MM.1S (cell line): ENCODE measurements around the gene RAB43.

Experiments
- DNase-seq: peaks from one replicate; pipeline ENCODE4 v3.0.0-alpha.2; 2015
- H2AFZ ChIP-seq: fragments of 300-600 bp; sonication (generic); 2 replicates; pipeline ENCODE4 v1.6.0; 2016; ENCODE audit warnings: antibody characterized with exemption, low read length
- H3F3A ChIP-seq: fragments of 300-600 bp; sonication (generic); 2 replicates; pipeline ENCODE4 v1.6.1; 2016; ENCODE audit warnings: mild to moderate bottlenecking, antibody characterized with exemption, low read length, moderate library complexity, mixed read lengths; ENCODE audit not compliant: insufficient read depth
- H3K27ac ChIP-seq: fragments of 300-600 bp; sonication (generic); 2 replicates; pipeline ENCODE4 v1.5.1; 2016; ENCODE audit warnings: mild to moderate bottlenecking, low read length
- H3K27me3 ChIP-seq: fragments of 300-600 bp; sonication (generic); replicated peaks from 2 replicates; pipeline ENCODE4 v1.6.0; 2016; ENCODE audit warnings: low read length; ENCODE audit not compliant: insufficient read depth
- H3K36me3 ChIP-seq: fragments of 300-600 bp; sonication (generic); replicated peaks from 2 replicates; pipeline ENCODE4 v1.6.1; 2016; ENCODE audit warnings: mild to moderate bottlenecking, low read length, mixed read lengths; ENCODE audit not compliant: insufficient read depth
- H3K4me1 ChIP-seq: fragments of 300-600 bp; sonication (generic); 2 replicates; pipeline ENCODE4 v1.6.1; 2016; ENCODE audit warnings: low read length, mixed read lengths
- H3K4me2 ChIP-seq: fragments of 300-600 bp; sonication (generic); 2 replicates; pipeline ENCODE4 v1.6.0; 2016; ENCODE audit warnings: low read depth, low read length
- H3K4me3 ChIP-seq: fragments of 300-600 bp; sonication (generic); 2 replicates; pipeline ENCODE4 v1.5.1; 2016; ENCODE audit warnings: low read length, mixed read lengths
- H3K79me2 ChIP-seq: fragments of 300-600 bp; sonication (generic); 2 replicates; pipeline ENCODE4 v1.6.1; 2016; ENCODE audit warnings: mixed run types, low read length, mixed read lengths
- H3K9ac ChIP-seq: fragments of 300-600 bp; sonication (generic); 2 replicates; pipeline ENCODE4 v1.6.1; 2016; ENCODE audit warnings: low read length, mixed read lengths
- H3K9me2 ChIP-seq: fragments of 300-600 bp; sonication (generic); replicated peaks from 2 replicates; pipeline ENCODE4 v1.6.1; 2016; ENCODE audit warnings: mild to moderate bottlenecking, low read length, mixed read lengths; ENCODE audit not compliant: insufficient read depth
- H3K9me3 ChIP-seq: fragments of 300-600 bp; sonication (generic); replicated peaks from 2 replicates; pipeline ENCODE4 v1.6.1; 2016; ENCODE audit warnings: mild to moderate bottlenecking, low read length, mixed read lengths; ENCODE audit not compliant: insufficient read depth
- H4K20me1 ChIP-seq: fragments of 300-600 bp; sonication (generic); 2 replicates; pipeline ENCODE4 v1.6.1; 2016; ENCODE audit warnings: mild to moderate bottlenecking, low read length, moderate library complexity, mixed read lengths; ENCODE audit not compliant: insufficient read depth
- CTCF ChIP-seq: fragments of 300-600 bp; sonication (generic); IDR thresholded peaks from 2 replicates; pipeline ENCODE4 v1.5.1; 2016; ENCODE audit warnings: antibody characterized with exemption, low read length, mixed read lengths
- EZH2 ChIP-seq: fragments of 300-600 bp; sonication (generic); optimal IDR thresholded peaks from 2 replicates; pipeline ENCODE3; 2017; ENCODE audit warnings: low read depth, mild to moderate bottlenecking, antibody characterized with exemption, low read length, mixed read lengths
- EZH2phosphoT487 ChIP-seq: fragments of 300-600 bp; sonication (generic); IDR thresholded peaks from 2 replicates; pipeline ENCODE4 v1.6.1; 2018; ENCODE audit warnings: antibody characterized with exemption, low read length

The RAB43 gene

GRCh38 chr3:129054605-129055104 lies 66.9 kb downstream of the RAB43 start:
- peaks cover 23% of the 10 kb centered on the region for H3K4me1 ChIP-seq
- H3K27ac ChIP-seq = no peak overlapping the region
- no peak overlapping the region for H2AFZ ChIP-seq
- no peaks in the 10 kb centered on the region for H4K20me1 ChIP-seq
- H3K36me3 ChIP-seq = no peaks in the 10 kb centered on the region
- H3K4me2 ChIP-seq = no peak overlapping the region
- TF ChIP-seq EZH2phosphoT487 (no peak), CTCF (no peak), EZH2 (no peak)
- no peaks in the 10 kb centered on the region for H3K9me3 ChIP-seq
- H3K4me3 ChIP-seq = no peak overlapping the region
- H3K79me2 ChIP-seq = no peaks in the 10 kb centered on the region
- peaks cover 14% of the 10 kb centered on the region for H3F3A ChIP-seq
- no peaks in the 10 kb centered on the region for H3K9me2 ChIP-seq
- no peaks in the 10 kb centered on the region for H3K27me3 ChIP-seq
- no peak for DNase-seq
- H3K9ac ChIP-seq = no peak overlapping the region

GRCh38 chr3:129052675-129053074 lies 68.9 kb downstream of the RAB43 start:
- Histone ChIP-seq H3K4me2 (no peak overlapping the region), H3K9me2 (no peaks in the 10 kb centered on the region), H3K4me1 (peaks cover 6% of the 10 kb centered on the region; the same call in 1 of the 2 replicates), H3K9ac (no peak overlapping the region), H2AFZ (no peak overlapping the region; the same call in 1 of the 2 replicates), H3K27me3 (peaks cover 7% of the 10 kb centered on the region; the same call in 1 of the 2 replicates), H3K36me3 (no peaks in the 10 kb centered on the region), H3K9me3 (no peaks in the 10 kb centered on the region), H3K4me3 (no peak overlapping the region), H4K20me1 (no peaks in the 10 kb centered on the region), H3K27ac (no peak overlapping the region), H3K79me2 (no peaks in the 10 kb centered on the region), H3F3A (0 out of 2 replicates have a peak, but pooled peaks cover 2% of the 10 kb centered on the region)
- no peak for DNase-seq
- TF ChIP-seq EZH2 (no peak), CTCF (no peak), EZH2phosphoT487 (no peak)

GRCh38 chr3:129051871-129052340 lies 69.7 kb downstream of the RAB43 start:
- H3K27ac ChIP-seq = no peak overlapping the region
- no peaks in the 10 kb centered on the region for H3K9me3 ChIP-seq
- H2AFZ ChIP-seq = no peak overlapping the region
- TF ChIP-seq EZH2 = no peak
- TF ChIP-seq CTCF = no peak
- no peak for TF ChIP-seq EZH2phosphoT487
- H3K36me3 ChIP-seq = no peaks in the 10 kb centered on the region
- no peak overlapping the region for H3K4me2 ChIP-seq
- H3K79me2 ChIP-seq = no peaks in the 10 kb centered on the region
- H4K20me1 ChIP-seq = no peaks in the 10 kb centered on the region
- peaks cover 8% of the 10 kb centered on the region; the same call in 1 of the 2 replicates for H3K27me3 ChIP-seq
- H3F3A ChIP-seq = 0 out of 2 replicates have a peak, but pooled peaks cover 2% of the 10 kb centered on the region
- H3K9ac ChIP-seq = no peak overlapping the region
- H3K4me3 ChIP-seq = no peak overlapping the region
- H3K4me1 ChIP-seq = peaks cover 6% of the 10 kb centered on the region; the same call in 1 of the 2 replicates
- DNase-seq = no peak
- H3K9me2 ChIP-seq = no peaks in the 10 kb centered on the region
